CD4-positive, alpha-beta T cell (primary cell): ENCODE data around the gene CD3D. TPM values are rescaled to one million over a fixed set of nuclear protein-coding genes. Genes with fewer than 3 reads are reported as not detected.
A peak's percentile ranks its signal among the peaks of the same experiment; 100 is the strongest.

Experiments
- ATAC-seq: fragments of 200-7000 bp; cut with Tn5 transposase; one replicate; pipeline ENCODE4 v1.10.0; 2022; ENCODE audit warnings: mild to moderate bottlenecking; ENCODE audit not compliant: poor library complexity
- CTCF ChIA-PET: fragments of 350-600 bp; sonication (Branson Sonifier 250); formaldehyde crosslinking; loops from one replicate; lab custom pipeline; 2021; ENCODE audit warnings: antibody characterized with exemption, inconsistent platforms; lab: Charles Lee
- POLR2A ChIA-PET: fragments of 350-600 bp; sonication (Branson Sonifier 250); formaldehyde crosslinking; loops from one replicate; lab custom pipeline; 2021; ENCODE audit warnings: antibody characterized with exemption, inconsistent platforms; lab: Charles Lee
- DNase-seq, 14 experiments: peaks; one replicate each; pipeline ENCODE4 v3.0.0-alpha.2; 2013 to 2020; ENCODE audit warnings: mixed read lengths in 2 of 14
- H3K27ac ChIP-seq, 2 donors: one replicate each; pipeline versions ENCODE4 v1.5.1 to v1.7.0; 2013; ENCODE audit warnings: low read length in 2 of 2, low read depth in 1 of 2, mild to moderate bottlenecking in 1 of 2
- H3K27me3 ChIP-seq, 2 experiments: 1 replicate in 1 of 2; 2 replicates in 1 of 2; pipeline versions ENCODE4 v1.6.1 to v1.7.0; 2013; ENCODE audit warnings: low read length in 2 of 2, control low read depth in 1 of 2, mild to moderate bottlenecking in 1 of 2, moderate library complexity in 1 of 2; ENCODE audit not compliant: insufficient read depth in 2 of 2, control insufficient read depth in 1 of 2
- H3K36me3 ChIP-seq: one replicate; pipeline ENCODE4 v1.6.1; 2013; ENCODE audit warnings: low read length, control low read depth; ENCODE audit not compliant: insufficient read depth
- H3K4me1 ChIP-seq: one replicate; pipeline ENCODE4 v1.6.1; 2013; ENCODE audit warnings: low read length, control low read depth; ENCODE audit not compliant: insufficient read depth
- H3K4me3 ChIP-seq: one replicate; pipeline ENCODE4 v1.5.1; 2013; ENCODE audit warnings: mild to moderate bottlenecking, low read length, moderate library complexity
- H3K9me3 ChIP-seq, 2 experiments: 1 replicate in 1 of 2; 2 replicates in 1 of 2; pipeline versions ENCODE4 v1.6.1 to v1.7.0; 2013; ENCODE audit warnings: low read length in 2 of 2, mild to moderate bottlenecking in 2 of 2, control low read depth in 1 of 2, moderate library complexity in 1 of 2; ENCODE audit not compliant: control insufficient read depth in 1 of 2, insufficient read depth in 1 of 2
- H3K27ac Mint-ChIP-seq: one replicate; pipeline ENCODE4 v1.8.0; 2020; ENCODE audit warnings: mixed read lengths
- H3K27me3 Mint-ChIP-seq: one replicate; pipeline ENCODE4 v1.8.0; 2021; ENCODE audit warnings: mixed read lengths
- H3K36me3 Mint-ChIP-seq: one replicate; pipeline ENCODE4 v1.8.0; 2021; ENCODE audit warnings: low read depth, mixed read lengths
- H3K4me1 Mint-ChIP-seq: one replicate; pipeline ENCODE4 v1.8.0; 2021; ENCODE audit warnings: low read depth, mixed read lengths
- H3K4me3 Mint-ChIP-seq: one replicate; pipeline ENCODE4 v1.8.0; 2020; ENCODE audit warnings: mild to moderate bottlenecking, mixed read lengths
- H3K9me3 Mint-ChIP-seq: one replicate; pipeline ENCODE4 v1.8.0; 2020; ENCODE audit warnings: mixed read lengths
- intact Hi-C, 2 experiments: fragments of 100-400 bp; cut with DNase I in 1 of 2; cut with micrococcal nuclease in 1 of 2; formaldehyde crosslinking; loops; one replicate each; pipeline versions ENCODE4 v1.15.1 to v1.9.0; 2023 to 2025; cut with DNase I, micrococcal nuclease
- total RNA-seq, 174 experiments: library from RNA in 2 of 174; stranded (reverse) in 2 of 174; gene quantifications; one replicate each; pipeline ENCODE4 v1.2.3 and lab custom pipeline; 2021 to 2026
- TF ChIP-seq, protein P1 (sequence below): fragments of 200-600 bp; IDR thresholded peaks from one replicate; pipeline ENCODE4 v1.8.0; 2022; ENCODE audit warnings: antibody characterized with exemption, mild to moderate bottlenecking

Gene CD3D
- total RNA-seq, 2 experiments from 2014 or later = 265 to 274 TPM

DNA sequence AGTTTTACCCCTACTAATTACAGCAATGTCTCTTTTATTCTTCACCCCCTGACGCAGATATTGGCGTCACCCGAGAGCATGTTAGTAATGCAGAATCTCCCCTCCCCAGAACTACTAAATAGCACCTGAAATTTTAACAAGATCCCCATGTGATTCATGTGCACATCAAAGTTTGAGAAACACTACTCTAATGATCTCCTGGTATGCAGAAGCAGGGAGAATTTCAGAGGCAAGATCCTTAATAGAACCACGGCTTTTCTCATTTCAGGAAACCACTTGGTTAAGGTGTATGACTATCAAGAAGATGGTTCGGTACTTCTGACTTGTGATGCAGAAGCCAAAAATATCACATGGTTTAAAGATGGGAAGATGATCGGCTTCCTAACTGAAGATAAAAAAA is 7.0 kb upstream of the CD3D start:
- peaks cover 57% of the 10 kb centered on the region for H3K36me3 ChIP-seq
- H3K9me3 ChIP-seq = no peaks in the 10 kb centered on the region
- peak overlapping the region; percentile 30 for H3K4me3 Mint-ChIP-seq
- H3K27ac ChIP-seq = peak overlapping the region; percentile 26 to 52
- H3K4me1 ChIP-seq = peaks cover 39% of the 10 kb centered on the region
- H3K4me1 Mint-ChIP-seq = peaks cover 80% of the 10 kb centered on the region
- no peaks in the 10 kb centered on the region for H3K9me3 Mint-ChIP-seq
- ChIA-PET CTCF (no interaction called here), POLR2A (interaction anchor here (1.1 kb wide), 1 partner anchor 86 kb away, joined by 3 read pairs; no protein-coding TSS in a partner anchor)
- no peak overlapping the region for H3K4me3 ChIP-seq
- no peaks in the 10 kb centered on the region for H3K27me3 ChIP-seq
- intact Hi-C loops = no loop called here
- DNase-seq (no peak), ATAC-seq (no peak)
- peaks cover 94% of the 10 kb centered on the region for H3K36me3 Mint-ChIP-seq
- H3K27ac Mint-ChIP-seq = peak overlapping the region; percentile 98
- TF ChIP-seq, protein P1, sequence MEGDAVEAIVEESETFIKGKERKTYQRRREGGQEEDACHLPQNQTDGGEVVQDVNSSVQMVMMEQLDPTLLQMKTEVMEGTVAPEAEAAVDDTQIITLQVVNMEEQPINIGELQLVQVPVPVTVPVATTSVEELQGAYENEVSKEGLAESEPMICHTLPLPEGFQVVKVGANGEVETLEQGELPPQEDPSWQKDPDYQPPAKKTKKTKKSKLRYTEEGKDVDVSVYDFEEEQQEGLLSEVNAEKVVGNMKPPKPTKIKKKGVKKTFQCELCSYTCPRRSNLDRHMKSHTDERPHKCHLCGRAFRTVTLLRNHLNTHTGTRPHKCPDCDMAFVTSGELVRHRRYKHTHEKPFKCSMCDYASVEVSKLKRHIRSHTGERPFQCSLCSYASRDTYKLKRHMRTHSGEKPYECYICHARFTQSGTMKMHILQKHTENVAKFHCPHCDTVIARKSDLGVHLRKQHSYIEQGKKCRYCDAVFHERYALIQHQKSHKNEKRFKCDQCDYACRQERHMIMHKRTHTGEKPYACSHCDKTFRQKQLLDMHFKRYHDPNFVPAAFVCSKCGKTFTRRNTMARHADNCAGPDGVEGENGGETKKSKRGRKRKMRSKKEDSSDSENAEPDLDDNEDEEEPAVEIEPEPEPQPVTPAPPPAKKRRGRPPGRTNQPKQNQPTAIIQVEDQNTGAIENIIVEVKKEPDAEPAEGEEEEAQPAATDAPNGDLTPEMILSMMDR = no peak
- no peaks in the 10 kb centered on the region for H3K27me3 Mint-ChIP-seq

DNA sequence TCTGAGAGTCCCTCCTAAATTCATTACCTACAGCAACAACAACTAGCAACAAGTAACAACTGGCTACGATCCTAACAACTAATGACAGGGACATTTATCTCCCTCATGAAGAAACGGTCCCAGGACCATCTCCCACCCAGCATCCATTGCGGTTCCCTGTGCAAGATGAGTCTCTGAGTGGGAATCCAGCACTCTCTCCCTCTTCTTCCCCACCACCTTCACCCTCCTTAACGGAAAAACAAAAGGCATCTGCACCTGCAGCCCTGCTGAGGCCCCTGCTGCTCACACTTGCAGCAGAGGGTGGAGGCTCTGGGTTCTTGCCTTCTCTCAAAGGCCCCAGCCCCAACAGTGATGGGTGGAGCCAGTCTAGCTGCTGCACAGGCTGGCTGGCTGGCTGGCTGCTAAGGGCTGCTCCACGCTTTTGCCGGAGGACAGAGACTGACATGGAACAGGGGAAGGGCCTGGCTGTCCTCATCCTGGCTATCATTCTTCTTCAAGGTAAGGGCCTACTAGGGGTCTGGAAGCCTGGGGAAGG is 1.5 kb upstream of the CD3D start, which contains the start of gene CD3G:
CD3G (plus strand) TSS at position 364 of the 535 bp plus-strand sequence; CDS start at position 444, 80 bp downstream.
- H3K4me3 ChIP-seq = peak within 1 kb of the TSS; percentile 86
- DNase-seq (peak; percentile 63 to 86 (median 80)), ATAC-seq (peak; percentile 75)
- peak within 1 kb of the TSS; percentile 98 for H3K27ac Mint-ChIP-seq
- peaks cover 75% of the 10 kb centered on the region for H3K36me3 Mint-ChIP-seq
- TF ChIP-seq, protein P1 = no peak
- CTCF ChIA-PET = interaction anchor here (1.1 to 7.8 kb wide), 2 partner anchors 9 to 47 kb away, joined by 4 to 56 read pairs; no protein-coding TSS in a partner anchor
- intact Hi-C loops = loop anchor here (1.0 to 5.0 kb wide), 5 partner anchors 15 to 142 kb away; partner anchors contain the start of genes UBE4A (in 2 of the 2) and JAML (in 1 of the 2)
- H3K27me3 Mint-ChIP-seq = no peaks in the 10 kb centered on the region
- peaks cover 61% of the 10 kb centered on the region for H3K4me1 ChIP-seq
- POLR2A ChIA-PET = interaction anchor here (0.6 to 2.0 kb wide), 7 partner anchors 9 to 146 kb away, joined by 3 to 9 read pairs (median 4); partner anchors contain the start of genes JAML and UBE4A
- H3K4me1 Mint-ChIP-seq = peaks cover 83% of the 10 kb centered on the region
- no peaks in the 10 kb centered on the region for H3K27me3 ChIP-seq
- H3K9me3 ChIP-seq = no peaks in the 10 kb centered on the region
- peak within 1 kb of the TSS; percentile 84 to 90 for H3K27ac ChIP-seq
- H3K36me3 ChIP-seq = peaks cover 29% of the 10 kb centered on the region
- H3K9me3 Mint-ChIP-seq = no peaks in the 10 kb centered on the region
- peak within 1 kb of the TSS; percentile 97 for H3K4me3 Mint-ChIP-seq

DNA sequence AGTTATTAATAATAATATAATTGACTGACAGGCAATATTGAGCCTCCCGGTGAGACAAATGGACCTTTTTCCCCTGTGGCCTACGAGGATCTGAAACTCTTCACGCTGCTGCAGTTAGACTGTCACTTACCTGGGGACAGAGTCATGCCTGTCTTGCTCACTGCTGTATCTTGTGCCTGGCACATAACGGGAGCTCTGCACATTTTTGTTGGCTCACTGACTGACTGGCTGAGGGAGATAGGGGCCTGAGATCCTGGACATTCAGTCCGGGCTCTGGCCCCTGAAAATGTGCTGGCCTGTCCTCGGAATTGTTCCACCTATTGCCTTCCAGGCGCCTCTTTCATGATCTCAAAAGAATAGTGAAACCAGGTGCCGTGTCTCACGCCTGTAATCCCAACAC is 743 bp upstream of the CD3D start:
- Mint-ChIP-seq H3K27ac (peak overlapping the region; percentile 98), H3K4me1 (peaks cover 83% of the 10 kb centered on the region), H3K36me3 (peaks cover 75% of the 10 kb centered on the region), H3K4me3 (peak overlapping the region; percentile 97), H3K9me3 (no peaks in the 10 kb centered on the region), H3K27me3 (no peaks in the 10 kb centered on the region)
- POLR2A ChIA-PET = interaction anchor here (1.1 to 2.6 kb wide), 11 partner anchors 9 to 119 kb away, joined by 3 to 11 read pairs (median 6); partner anchors contain the start of genes JAML, MPZL3 and UBE4A
- no peaks in the 10 kb centered on the region for H3K27me3 ChIP-seq
- TF ChIP-seq, protein P1 = no peak
- DNase-seq (peak in 4 of 14 experiments; percentile 30 to 50 (median 46)), ATAC-seq (no peak)
- peak overlapping the region; percentile 86 for H3K4me3 ChIP-seq
- H3K4me1 ChIP-seq = peaks cover 61% of the 10 kb centered on the region
- H3K27ac ChIP-seq = peak overlapping the region; percentile 84 to 90
- intact Hi-C loops = loop anchor here (2.0 to 5.0 kb wide), 3 partner anchors 36 to 141 kb away; partner anchors contain the start of gene JAML (in 1 of the 2)
- CTCF ChIA-PET = interaction anchor here (0.9 to 7.8 kb wide), 4 partner anchors 18 to 145 kb away, joined by 3 to 56 read pairs (median 4); partner anchors contain the start of gene CD3E
- peaks cover 29% of the 10 kb centered on the region for H3K36me3 ChIP-seq
- H3K9me3 ChIP-seq = no peaks in the 10 kb centered on the region
